Keratinocyte (primary cell): ENCODE results near the gene KRT71. TPM values are rescaled to one million over a fixed set of nuclear protein-coding genes. Genes with fewer than 3 reads are reported as not detected.
A peak's percentile ranks its signal among the peaks of the same experiment; 100 is the strongest.

Source experiments
- DNase-seq: peaks from one replicate; pipeline ENCODE4 v3.0.0-alpha.2; 2011; ENCODE audit warnings: low read depth, missing footprints, low spot score
- FAIRE-seq: peaks from 2 replicates; lab custom pipeline; 2011; peaks lifted over from hg19 to GRCh38; lab: Jason Lieb, UNC
- H2AFZ ChIP-seq: 2 replicates; pipeline ENCODE4 v1.6.0; 2012; ENCODE audit warnings: low read length, control low read depth, inconsistent platforms; ENCODE audit not compliant: control insufficient read depth
- H3K27ac ChIP-seq: 2 replicates; pipeline ENCODE4 v1.5.1; 2011; ENCODE audit warnings: low read length; ENCODE audit not compliant: control insufficient read depth, insufficient read depth
- H3K27me3 ChIP-seq: 3 replicates; pipeline ENCODE4 v1.6.0; 2011; ENCODE audit warnings: low read length; ENCODE audit not compliant: control insufficient read depth, insufficient read depth; ENCODE audit errors: extremely low read depth
- H3K36me3 ChIP-seq, 2 experiments: 2 replicates in 1 of 2; 3 replicates in 1 of 2; pipeline ENCODE4 v1.5.1; 2011; ENCODE audit warnings: low read length in 2 of 2, mild to moderate bottlenecking in 1 of 2; ENCODE audit not compliant: control insufficient read depth in 2 of 2, insufficient read depth in 2 of 2; ENCODE audit errors: extremely low read depth in 1 of 2
- H3K4me1 ChIP-seq: 3 replicates; pipeline ENCODE4 v1.5.1; 2011; ENCODE audit warnings: low read length; ENCODE audit not compliant: control insufficient read depth, insufficient read depth; ENCODE audit errors: extremely low read depth
- H3K4me2 ChIP-seq: 3 replicates; pipeline ENCODE4 v1.6.0; 2011; ENCODE audit warnings: low read depth, low read length; ENCODE audit not compliant: control insufficient read depth, insufficient read depth; ENCODE audit errors: extremely low read depth
- H3K4me3 ChIP-seq, 3 experiments: fragments of 200-600 bp in 1 of 3; sonication (generic) in 1 of 3; 2 replicates in 2 of 3; 3 replicates in 1 of 3; pipeline ENCODE4 v1.5.1; 2011 to 2016; ENCODE audit warnings: low read length in 3 of 3, mild to moderate bottlenecking in 3 of 3, control low read depth in 2 of 3, inconsistent platforms in 1 of 3, low read depth in 1 of 3, mixed read lengths in 1 of 3, mixed run types in 1 of 3, moderate library complexity in 1 of 3; ENCODE audit not compliant: control insufficient read depth in 2 of 3, insufficient read depth in 2 of 3; ENCODE audit errors: extremely low read depth in 1 of 3
- H3K79me2 ChIP-seq: 2 replicates; pipeline ENCODE4 v1.6.0; 2012; ENCODE audit warnings: low read length; ENCODE audit not compliant: control insufficient read depth, insufficient read depth
- H3K9ac ChIP-seq: 3 replicates; pipeline ENCODE4 v1.6.0; 2011; ENCODE audit warnings: low read length; ENCODE audit not compliant: control insufficient read depth, insufficient read depth; ENCODE audit errors: extremely low read depth
- H3K9me1 ChIP-seq: 3 replicates; pipeline ENCODE4 v1.6.0; 2011; ENCODE audit warnings: low read length; ENCODE audit not compliant: control insufficient read depth, insufficient read depth; ENCODE audit errors: extremely low read depth
- H3K9me3 ChIP-seq: 2 replicates; pipeline ENCODE4 v1.5.1; 2012; ENCODE audit warnings: low read depth, low read length; ENCODE audit not compliant: control insufficient read depth
- H4K20me1 ChIP-seq: 3 replicates; pipeline ENCODE4 v1.6.0; 2011; ENCODE audit warnings: low read length; ENCODE audit not compliant: control insufficient read depth, insufficient read depth; ENCODE audit errors: extremely low read depth
- CTCF ChIP-seq, 3 experiments: IDR thresholded peaks in 1 of 3; conservative IDR thresholded peaks in 1 of 3; optimal IDR thresholded peaks in 1 of 3; 2 replicates in 2 of 3; 3 replicates in 1 of 3; pipeline versions ENCODE3 to v1.5.1; 2011; ENCODE audit warnings: low read length in 3 of 3, mild to moderate bottlenecking in 3 of 3, moderate library complexity in 2 of 3, control low read depth in 1 of 3, inconsistent platforms in 1 of 3; ENCODE audit not compliant: insufficient read depth in 2 of 3; ENCODE audit errors: extremely low read depth in 1 of 3
- EZH2 ChIP-seq: IDR thresholded peaks from one replicate; pipeline ENCODE4 v1.6.1; 2012; ENCODE audit warnings: inconsistent platforms, mild to moderate bottlenecking, low read length, moderate library complexity
- dilution Hi-C: fragments of 300-500 bp; cut with MboI; formaldehyde crosslinking; loops from one replicate; pipeline ENCODE4 v1.7.0; 2020; ENCODE audit warnings: low sequenced_read_pairs; ENCODE audit not compliant: extremely low pct_ligation_motif_present
- polyA plus RNA-seq, 5 experiments: library from polyadenylated mRNA; depleted of rRNA in 3 of 5; stranded (reverse) in 3 of 5; stranded (forward) in 1 of 5; unstranded in 1 of 5; fragments of >200 nt; gene quantifications; 1 replicate in 1 of 5; 2 replicates in 3 of 5; 3 replicates in 1 of 5; pipeline versions ENCODE4 v1.2.1 to v1.2.3, GENCODE V29; 2011 to 2012; ENCODE audit warnings: missing spikeins in 2 of 5, low read depth in 1 of 5, low replicate concordance in 1 of 5

KRT71 gene
- polyA plus RNA-seq, 1 donor (not counting 4 experiments of a cell fraction or from before 2014, with no cell fraction given), result not detected

DNA sequence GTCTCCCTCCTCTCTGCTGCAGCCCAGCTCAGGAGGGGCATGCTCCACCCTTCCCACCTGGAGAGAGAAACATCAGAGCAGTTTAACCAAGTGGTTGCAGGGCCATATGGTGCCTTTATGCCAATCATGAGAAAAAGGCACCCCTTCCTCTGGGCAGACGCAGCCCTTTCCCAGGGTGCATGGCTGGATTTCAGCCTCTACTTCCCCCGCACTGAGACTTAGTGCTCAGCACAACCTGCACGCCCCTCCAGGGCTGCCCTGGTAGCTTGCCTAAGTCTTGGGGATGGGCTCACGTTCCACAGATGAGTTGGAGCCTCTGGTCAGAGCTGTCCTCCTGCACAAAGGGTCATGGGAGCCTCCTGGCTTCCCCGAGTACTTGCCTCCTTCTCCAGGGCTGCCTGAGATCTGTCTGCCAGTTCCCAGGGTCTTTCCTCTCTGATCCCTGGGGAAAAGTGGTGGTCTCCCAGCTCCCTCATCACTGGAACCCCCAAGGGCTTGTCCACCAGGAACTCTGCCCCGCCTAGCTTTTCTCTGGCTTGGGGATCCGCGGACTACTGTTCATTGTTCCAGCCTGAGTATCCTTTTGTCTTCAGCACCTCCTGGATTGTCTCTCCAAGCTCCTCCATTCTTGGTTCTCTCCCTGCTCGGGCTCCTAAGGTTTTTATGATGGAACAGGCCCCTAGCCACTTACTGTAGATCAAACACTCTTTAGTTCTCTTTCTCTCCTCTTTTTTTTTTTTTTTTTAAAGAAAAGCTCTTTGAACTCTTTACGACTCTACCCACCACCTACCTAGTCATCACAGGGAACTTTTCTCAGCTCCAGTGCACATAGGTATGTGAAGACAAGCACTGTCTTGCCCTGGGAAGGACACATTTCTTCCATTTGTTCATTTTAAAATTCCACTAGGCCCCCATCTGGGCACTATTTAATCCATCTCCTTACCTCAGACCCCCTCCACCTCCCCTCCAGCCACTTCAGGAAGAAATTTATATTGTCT is 26.8 kb upstream of the KRT71 start:
- peak overlapping the region; percentile 90 for H3K27ac ChIP-seq
- H2AFZ ChIP-seq, result peak overlapping the region; percentile 34
- no peaks in the 10 kb centered on the region for H3K36me3 ChIP-seq
- no peaks in the 10 kb centered on the region for H3K9me3 ChIP-seq
- no peaks in the 10 kb centered on the region for H3K79me2 ChIP-seq
- dilution Hi-C loops, result no loop called here
- no peak for TF ChIP-seq EZH2
- TF ChIP-seq CTCF (optimal IDR thresholded peaks at IDR 0.05 in 1 of 3, IDR thresholded peaks at IDR 0.05 in 1 of 3, conservative IDR thresholded peaks at IDR 0.05 in 1 of 3; ENCODE audit: extremely low read depth in 1 of 3, insufficient read depth in 2 of 3, low read length in 3 of 3), result no peak
- peak overlapping the region; percentile 65 for H3K9ac ChIP-seq
- peak overlapping the region; percentile 81 for H3K4me2 ChIP-seq
- H4K20me1 ChIP-seq, result no peaks in the 10 kb centered on the region
- H3K4me3 ChIP-seq, result peak overlapping the region in 2 of 3 experiments; percentile 44 to 51
- H3K4me1 ChIP-seq, result peaks cover 53% of the 10 kb centered on the region
- peaks cover 2% of the 10 kb centered on the region for H3K9me1 ChIP-seq
- H3K27me3 ChIP-seq, result no peaks in the 10 kb centered on the region
- FAIRE-seq (peak; percentile 93), DNase-seq (peak; percentile 53)

- H3K4me1 ChIP-seq, result peaks cover 53% of the 10 kb centered on the region
- H3K9me3 ChIP-seq, result no peaks in the 10 kb centered on the region
- H4K20me1 ChIP-seq, result no peaks in the 10 kb centered on the region
- FAIRE-seq (no peak), DNase-seq (no peak)
- H3K4me2 ChIP-seq, result peak overlapping the region; percentile 4
- dilution Hi-C loops, result no loop called here
- no peaks in the 10 kb centered on the region for H3K79me2 ChIP-seq
- peaks cover 2% of the 10 kb centered on the region for H3K9me1 ChIP-seq
- TF ChIP-seq EZH2, result no peak
- TF ChIP-seq CTCF (optimal IDR thresholded peaks at IDR 0.05 in 1 of 3, IDR thresholded peaks at IDR 0.05 in 1 of 3, conservative IDR thresholded peaks at IDR 0.05 in 1 of 3; ENCODE audit: extremely low read depth in 1 of 3, insufficient read depth in 2 of 3, low read length in 3 of 3), result no peak
- H3K36me3 ChIP-seq, result no peaks in the 10 kb centered on the region
- no peak overlapping the region for H3K4me3 ChIP-seq
- H3K27me3 ChIP-seq, result no peaks in the 10 kb centered on the region
- H2AFZ ChIP-seq, result peak overlapping the region; percentile 16
- H3K27ac ChIP-seq, result no peak overlapping the region
- H3K9ac ChIP-seq, result no peak overlapping the region
Measured at GRCh38 chr12:52578469-52578868, 25.5 kb upstream of the KRT71 start.
